ENCODE results near the gene SIPA1L3.

The SIPA1L3 gene

DNA sequence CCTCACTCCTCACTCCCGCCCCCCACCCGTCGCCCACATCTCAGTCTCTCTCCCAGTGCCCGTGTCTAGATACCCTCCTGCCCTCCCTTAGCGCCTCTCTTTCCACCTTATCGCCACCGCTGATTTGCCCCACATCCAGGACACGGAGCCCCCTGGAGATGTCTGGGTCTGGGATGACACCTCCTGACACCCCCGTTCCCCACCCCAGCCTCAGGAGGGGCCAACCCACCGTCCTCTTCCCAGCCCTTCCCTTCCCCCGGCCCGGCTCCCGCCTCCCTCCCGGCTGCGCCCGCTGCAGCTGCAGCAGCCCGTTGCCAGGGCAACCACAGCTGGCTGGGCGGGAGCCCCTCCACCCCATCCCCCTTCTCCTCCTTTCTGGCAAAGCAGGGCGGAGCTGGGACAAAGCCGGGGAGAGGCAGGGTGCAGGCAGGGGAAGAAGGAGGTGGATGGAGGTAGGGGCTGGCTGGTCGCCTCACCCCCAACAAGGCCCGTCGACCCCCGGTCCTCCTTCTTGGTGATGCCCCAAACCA is 303.5 kb downstream of the SIPA1L3 start:
- peak overlapping the region; percentile 36 for H3K4me3 ChIP-seq
- no peak overlapping the region for H3K27ac ChIP-seq
- peaks cover 17% of the 10 kb centered on the region for H3K36me3 ChIP-seq
- H4K20me1 ChIP-seq, result peaks cover 61% of the 10 kb centered on the region
- H3K4me2 ChIP-seq, result peak overlapping the region; percentile 68
- no peaks in the 10 kb centered on the region for H3K9me3 ChIP-seq
- no peak for TF ChIP-seq Cebpa-rat (IDR thresholded peaks at IDR 0.05)
- peaks cover 43% of the 10 kb centered on the region for H3K4me1 ChIP-seq
- no peak overlapping the region for H3K9ac ChIP-seq
- peaks cover 45% of the 10 kb centered on the region for H3K27me3 ChIP-seq

DNA sequence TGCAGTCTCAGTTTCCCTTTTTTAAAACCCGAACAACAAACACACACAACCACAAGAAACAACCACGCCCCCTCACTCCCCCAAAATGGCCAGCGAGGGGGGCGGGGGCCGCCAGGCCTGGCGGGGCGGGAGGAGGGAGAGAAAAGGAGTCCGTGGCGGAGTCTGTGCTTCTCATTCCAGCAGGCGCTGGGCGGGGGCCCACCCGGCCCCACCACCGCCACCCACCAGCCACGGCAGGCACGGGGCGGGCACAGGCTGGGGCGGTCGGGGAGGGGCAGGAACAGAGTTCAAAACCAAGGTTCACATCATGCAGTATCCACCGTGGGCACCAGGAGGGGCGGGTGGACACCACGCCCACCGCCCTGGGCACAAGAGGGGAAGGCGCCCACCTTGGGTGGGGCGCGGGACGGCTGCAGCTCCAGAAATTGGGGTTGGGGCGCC is 304.2 kb downstream of the SIPA1L3 start:
- no peak for TF ChIP-seq Cebpa-rat (IDR thresholded peaks at IDR 0.05)
- Histone ChIP-seq H3K4me3 (peak overlapping the region; percentile 36; the same call in 1 of the 2 replicates), H3K9me3 (no peaks in the 10 kb centered on the region), H3K4me2 (peak overlapping the region; percentile 68), H3K36me3 (peaks cover 17% of the 10 kb centered on the region), H3K4me1 (peaks cover 43% of the 10 kb centered on the region), H3K27me3 (peaks cover 45% of the 10 kb centered on the region), H3K9ac (no peak overlapping the region), H4K20me1 (peaks cover 65% of the 10 kb centered on the region), H3K27ac (no peak overlapping the region)

DNA sequence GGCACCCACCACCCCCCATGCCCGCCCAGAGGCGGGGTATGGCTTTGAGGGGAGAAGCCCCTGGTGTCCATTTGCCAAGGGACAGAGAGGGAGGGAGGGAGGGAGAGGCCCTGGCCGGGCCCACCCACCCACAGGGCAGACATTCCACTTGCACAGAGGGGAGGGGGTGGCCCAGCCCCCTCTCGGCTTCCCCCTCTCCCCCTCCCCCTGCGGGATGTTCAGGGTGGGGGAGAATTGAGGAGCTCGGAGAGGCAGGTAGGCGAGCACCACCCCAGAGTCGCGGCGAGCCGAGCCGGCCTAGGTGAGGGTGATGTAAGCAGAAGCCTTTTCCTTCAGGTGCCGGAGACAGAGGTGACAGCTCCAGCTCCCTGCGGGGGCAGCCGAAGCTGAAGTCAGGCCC is 304.8 kb downstream of the SIPA1L3 start:
- no peak overlapping the region for H3K9ac ChIP-seq
- peaks cover 12% of the 10 kb centered on the region; the same call in 1 of the 2 replicates for H3K36me3 ChIP-seq
- no peak for TF ChIP-seq Cebpa-rat (IDR thresholded peaks at IDR 0.05)
- peaks cover 43% of the 10 kb centered on the region for H3K4me1 ChIP-seq
- peaks cover 67% of the 10 kb centered on the region for H4K20me1 ChIP-seq
- peaks cover 45% of the 10 kb centered on the region for H3K27me3 ChIP-seq
- no peak overlapping the region for H3K27ac ChIP-seq
- H3K4me3 ChIP-seq, result no peak overlapping the region
- no peak overlapping the region for H3K4me2 ChIP-seq
- H3K9me3 ChIP-seq, result no peaks in the 10 kb centered on the region

DNA sequence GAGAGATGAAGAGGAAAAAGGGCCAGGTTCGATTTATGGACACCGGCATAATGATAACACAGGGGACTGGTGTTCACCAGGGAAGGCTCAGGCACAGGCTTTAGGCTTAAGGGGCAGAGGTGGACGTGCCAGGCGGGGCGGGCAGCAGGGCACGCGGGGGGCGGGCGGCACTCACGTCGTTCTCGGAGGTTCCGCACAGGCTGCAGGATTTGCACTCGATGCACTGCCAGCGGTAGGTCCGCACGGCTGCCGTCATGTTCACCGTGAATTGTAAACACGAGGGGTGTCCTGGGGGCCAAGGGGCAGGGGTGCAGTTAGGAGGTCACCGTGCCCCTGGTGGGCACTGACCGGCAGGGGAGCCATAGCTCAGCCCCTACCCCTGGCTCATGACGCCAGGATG is 306.5 kb downstream of the SIPA1L3 start:
- Histone ChIP-seq H3K27ac (no peak overlapping the region), H4K20me1 (peaks cover 62% of the 10 kb centered on the region)

DNA sequence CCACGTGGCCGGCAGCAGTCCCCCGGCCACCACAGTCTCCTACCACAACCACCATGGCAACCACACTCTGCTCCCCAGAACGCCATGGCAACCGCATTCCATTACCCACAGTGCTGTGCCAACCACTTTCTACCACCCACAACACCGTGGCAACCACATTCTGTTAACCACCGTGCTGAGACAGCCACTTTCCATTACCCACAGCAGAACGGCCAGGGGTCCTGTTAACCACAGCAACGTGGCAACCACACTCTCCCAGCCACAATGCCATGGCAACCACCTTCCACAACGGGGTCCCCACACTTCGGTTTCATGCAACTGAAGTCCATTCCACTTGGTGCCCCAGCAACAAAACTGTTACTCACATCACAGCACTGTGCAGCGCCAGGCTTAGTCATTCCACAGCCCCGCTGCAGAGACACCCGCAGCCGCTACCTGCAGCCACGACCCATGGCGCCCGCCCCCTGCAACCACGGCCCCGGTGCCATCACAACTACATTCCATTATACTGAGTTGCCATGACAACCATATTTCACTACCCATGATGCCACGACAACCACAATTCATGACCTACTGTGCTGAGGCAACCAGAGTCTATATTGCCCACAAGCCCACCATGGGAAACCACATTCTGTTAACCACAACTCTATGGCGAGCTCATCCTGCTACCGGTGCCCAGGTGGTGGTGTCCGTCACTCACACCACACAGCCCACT is 307.1 kb downstream of the SIPA1L3 start:
- Histone ChIP-seq H3K27me3 (peaks cover 36% of the 10 kb centered on the region), H3K9ac (no peak overlapping the region), H3K36me3 (peaks cover 21% of the 10 kb centered on the region), H4K20me1 (peaks cover 56% of the 10 kb centered on the region), H3K4me1 (peaks cover 43% of the 10 kb centered on the region), H3K4me2 (peak overlapping the region; percentile 65), H3K9me3 (no peaks in the 10 kb centered on the region), H3K4me3 (no peak overlapping the region), H3K27ac (no peak overlapping the region)
- TF ChIP-seq Cebpa-rat (IDR thresholded peaks at IDR 0.05), result no peak

More for the DNA sequence above, 306.5 kb downstream of the SIPA1L3 start:
- H3K27me3 ChIP-seq, result peaks cover 42% of the 10 kb centered on the region
- no peak for TF ChIP-seq Cebpa-rat (IDR thresholded peaks at IDR 0.05)
- peaks cover 43% of the 10 kb centered on the region for H3K4me1 ChIP-seq
- no peaks in the 10 kb centered on the region for H3K9me3 ChIP-seq
- H3K9ac ChIP-seq, result no peak overlapping the region
- no peak overlapping the region for H3K4me3 ChIP-seq
- H3K36me3 ChIP-seq, result peaks cover 16% of the 10 kb centered on the region
- peak overlapping the region; percentile 65 for H3K4me2 ChIP-seq

DNA sequence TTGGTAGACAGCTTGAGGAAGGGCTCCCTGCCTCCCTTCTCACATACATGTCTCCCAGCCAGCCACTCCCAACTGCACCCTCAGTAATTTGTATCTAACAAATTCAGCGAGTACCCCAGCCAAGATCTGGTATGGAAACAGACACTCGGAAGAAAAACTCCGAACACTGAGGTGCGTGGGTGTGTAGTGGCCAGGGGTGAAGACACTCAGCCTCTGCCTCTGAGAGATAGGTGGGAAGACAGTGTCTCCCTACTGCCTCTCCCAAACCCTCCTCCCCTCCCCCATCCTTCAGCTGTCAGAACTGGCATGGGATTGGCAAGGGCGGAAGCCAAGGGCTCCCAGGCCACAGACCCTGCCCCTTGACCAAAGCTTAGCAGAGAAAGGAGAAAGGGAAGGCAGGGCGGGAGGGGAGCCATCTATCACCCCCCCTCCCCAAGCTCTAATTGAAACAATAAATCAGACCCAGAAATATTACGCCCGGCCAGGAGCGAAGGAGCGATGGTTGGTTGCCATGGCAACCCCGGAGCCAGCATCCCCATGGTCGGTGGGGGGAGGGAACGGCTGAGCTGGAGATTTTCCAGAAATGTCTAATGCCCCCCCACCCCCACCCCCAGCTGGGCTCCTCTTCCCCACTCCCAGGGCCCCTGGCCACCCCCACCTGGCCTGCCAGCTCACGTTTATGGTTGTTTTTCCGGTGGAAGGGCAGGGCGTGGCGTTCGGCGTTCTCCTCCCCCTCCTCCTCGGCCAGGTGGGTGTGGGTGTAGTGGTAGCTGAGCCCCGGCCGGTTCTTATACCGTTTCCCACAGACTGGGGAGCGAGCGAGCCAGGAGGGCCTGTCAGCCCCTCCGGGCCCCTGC is 310.0 kb downstream of the SIPA1L3 start:
- peaks cover 21% of the 10 kb centered on the region for H3K36me3 ChIP-seq
- peaks cover 19% of the 10 kb centered on the region for H3K4me1 ChIP-seq
- H3K27me3 ChIP-seq, result peaks cover 7% of the 10 kb centered on the region; the same call in 1 of the 2 replicates
- TF ChIP-seq Cebpa-rat (IDR thresholded peaks at IDR 0.05), result no peak
- no peak overlapping the region for H3K4me2 ChIP-seq
- H3K4me3 ChIP-seq, result no peak overlapping the region
- peaks cover 31% of the 10 kb centered on the region for H4K20me1 ChIP-seq
- no peaks in the 10 kb centered on the region for H3K9me3 ChIP-seq
- no peak overlapping the region for H3K9ac ChIP-seq
- H3K27ac ChIP-seq, result no peak overlapping the region

DNA sequence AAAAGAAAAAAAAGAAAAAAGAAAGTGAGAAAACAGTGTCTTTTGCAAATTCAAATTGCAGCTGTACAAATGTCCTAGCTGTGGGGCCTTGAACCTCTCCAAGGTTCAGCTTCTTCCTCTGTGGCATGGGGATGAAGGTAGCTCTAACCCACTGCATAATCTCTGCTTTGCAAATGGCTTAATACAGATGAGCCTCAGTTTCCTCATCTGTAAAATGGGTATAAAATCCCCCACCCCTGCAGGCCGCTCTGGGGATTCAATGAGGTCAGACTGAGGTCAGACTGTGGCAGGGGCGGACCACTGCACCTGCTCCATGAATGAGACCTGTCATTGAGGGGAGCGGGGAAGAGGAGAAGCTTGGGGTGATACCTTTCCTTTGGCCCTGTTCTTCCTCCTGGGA is 311.2 kb downstream of the SIPA1L3 start:
- Histone ChIP-seq H3K4me1 (peaks cover 17% of the 10 kb centered on the region), H3K9ac (no peak overlapping the region), H3K27me3 (peaks cover 8% of the 10 kb centered on the region; the same call in 1 of the 2 replicates), H3K27ac (no peak overlapping the region), H3K36me3 (peaks cover 21% of the 10 kb centered on the region), H3K4me2 (no peak overlapping the region), H4K20me1 (peaks cover 23% of the 10 kb centered on the region), H3K4me3 (no peak overlapping the region), H3K9me3 (no peaks in the 10 kb centered on the region)
- no peak for TF ChIP-seq Cebpa-rat (IDR thresholded peaks at IDR 0.05)

DNA sequence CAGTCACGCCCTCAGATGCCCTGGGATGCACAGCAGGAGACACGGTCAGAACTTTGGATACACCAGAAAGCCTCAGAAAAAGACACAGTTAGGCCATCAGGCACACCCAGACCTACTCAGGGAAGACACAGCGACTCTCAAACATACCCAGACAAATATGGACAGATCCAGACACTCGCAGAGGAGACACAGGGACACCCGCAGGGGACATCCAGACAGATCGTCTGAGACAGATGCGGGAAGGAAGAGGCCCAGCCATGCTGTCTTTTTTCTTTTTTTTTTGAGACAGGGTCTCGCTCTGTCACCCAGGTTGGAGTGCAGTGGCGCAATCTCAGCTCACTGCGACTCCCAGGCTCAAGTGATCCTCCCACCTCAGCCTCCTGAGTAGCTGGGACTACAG is 312.2 kb downstream of the SIPA1L3 start:
- Histone ChIP-seq H3K27me3 (peaks cover 8% of the 10 kb centered on the region; the same call in 1 of the 2 replicates), H4K20me1 (peaks cover 13% of the 10 kb centered on the region), H3K4me2 (no peak overlapping the region), H3K9me3 (no peaks in the 10 kb centered on the region), H3K4me3 (no peak overlapping the region), H3K9ac (no peak overlapping the region), H3K27ac (no peak overlapping the region), H3K4me1 (peaks cover 13% of the 10 kb centered on the region), H3K36me3 (peaks cover 21% of the 10 kb centered on the region)
- TF ChIP-seq Cebpa-rat (IDR thresholded peaks at IDR 0.05), result no peak

DNA sequence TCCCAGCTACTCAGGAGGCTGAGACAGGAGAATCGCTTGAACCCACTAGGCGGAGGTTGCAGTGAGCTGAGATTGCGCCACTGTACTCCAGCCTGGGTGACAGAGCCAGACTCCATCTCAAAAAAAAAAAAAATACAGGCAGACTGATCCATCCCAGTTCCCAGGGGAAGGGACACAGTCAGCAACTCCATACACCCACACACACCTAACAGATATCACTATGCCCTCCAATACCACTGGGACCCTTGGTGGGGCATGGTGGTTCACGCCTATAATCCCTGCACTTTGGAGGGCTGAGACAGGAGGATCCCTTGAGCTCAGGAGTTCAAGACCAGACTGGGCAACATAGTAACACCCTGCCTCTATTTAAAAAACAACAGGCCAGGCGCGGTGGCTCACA is 314.4 kb downstream of the SIPA1L3 start:
- peaks cover 8% of the 10 kb centered on the region; the same call in 1 of the 2 replicates for H3K27me3 ChIP-seq
- no peak overlapping the region for H3K4me2 ChIP-seq
- no peak overlapping the region for H3K9ac ChIP-seq
- H3K4me1 ChIP-seq, result peaks cover 13% of the 10 kb centered on the region
- H3K36me3 ChIP-seq, result peaks cover 12% of the 10 kb centered on the region
- H3K27ac ChIP-seq, result no peak overlapping the region
- peaks cover under 1% of the 10 kb centered on the region; the same call in 1 of the 2 replicates for H4K20me1 ChIP-seq
- no peaks in the 10 kb centered on the region for H3K9me3 ChIP-seq
- TF ChIP-seq Cebpa-rat (IDR thresholded peaks at IDR 0.05), result no peak
- H3K4me3 ChIP-seq, result no peak overlapping the region

All from BLaER1 (cell line).